HG02798 (cell line): ENCODE results near the gene DHX30.
"Not testable (repeated sequence)": the region's sequence is repeated elsewhere in the genome, so short reads cannot be mapped to it uniquely, and the experiment has no call there.

Experiments
- ATAC-seq: cut with Tn5 transposase; IDR thresholded peaks from one replicate; pipeline ENCODE4 v1.9.1; 2021; ENCODE audit warnings: mild to moderate bottlenecking; ENCODE audit not compliant: unreplicated experiment, poor library complexity

DHX30 gene

DNA sequence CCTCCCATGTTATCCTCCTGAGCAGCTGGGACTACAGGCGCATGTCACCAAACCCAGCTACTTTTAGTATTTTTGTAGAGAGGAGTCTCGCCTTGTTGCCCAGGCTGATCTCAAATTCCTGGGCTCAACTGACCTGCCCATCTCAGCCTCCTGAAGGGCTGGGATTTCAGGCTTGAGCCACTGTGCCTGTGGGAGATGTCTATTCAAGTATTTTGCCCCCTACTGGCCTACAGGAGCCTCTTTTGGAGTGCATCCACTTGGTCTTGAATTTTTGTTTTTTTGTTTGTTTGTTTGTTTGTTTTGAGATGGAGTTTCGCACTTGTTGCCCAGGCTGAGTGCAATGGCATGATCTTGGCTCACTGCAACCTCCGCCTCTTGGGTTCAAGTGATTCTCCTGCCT lies 3.2 kb upstream of the DHX30 start:
- ATAC-seq = no peak

DNA sequence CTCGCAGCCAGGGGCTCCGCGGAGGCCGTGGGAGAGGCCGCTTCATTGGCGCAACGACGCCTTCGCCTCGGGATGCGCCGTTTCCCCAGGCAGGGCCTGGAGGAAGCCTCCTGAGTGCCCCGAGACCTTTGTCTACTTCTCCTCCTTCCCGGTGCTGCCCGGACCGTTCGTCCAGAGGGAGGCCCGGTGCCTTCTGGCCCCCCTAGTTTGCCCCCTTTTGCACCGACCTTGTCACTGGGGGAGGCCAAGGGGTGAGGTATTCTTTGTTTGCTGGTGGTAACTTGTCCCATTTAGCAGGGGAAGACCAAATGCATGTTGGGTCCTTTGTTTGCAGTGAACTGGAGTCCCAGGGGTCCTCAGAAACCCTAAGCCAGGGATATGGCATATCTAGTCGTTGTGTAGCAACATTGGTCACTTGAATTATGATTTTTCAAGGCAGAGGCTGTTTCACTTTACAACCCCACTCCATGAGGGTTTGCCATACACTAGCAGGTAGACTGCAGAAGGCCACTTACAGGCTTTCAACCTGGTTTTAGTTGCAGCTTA lies 615 bp downstream of the DHX30 start:
- ATAC-seq = no peak

DNA sequence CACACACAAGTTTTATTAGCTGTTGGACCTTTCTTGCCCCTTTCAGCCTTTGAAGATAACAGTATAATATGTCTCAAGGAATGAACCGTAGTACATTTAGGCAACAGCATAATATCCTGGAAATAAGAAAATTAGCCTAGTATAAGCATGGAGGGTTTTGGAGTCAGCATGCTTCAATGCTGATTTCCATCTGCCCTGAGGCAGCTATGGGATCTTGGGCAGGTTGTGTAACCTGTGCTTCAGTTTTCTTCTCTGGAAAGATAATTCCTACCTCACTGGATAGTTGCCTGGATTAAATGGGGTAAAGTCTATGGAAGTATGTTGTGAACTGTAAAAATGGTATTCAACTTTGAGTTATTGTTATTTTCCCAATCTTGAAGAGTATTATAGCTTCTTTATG lies 1.6 kb downstream of the DHX30 start:
- no peak for ATAC-seq

DNA sequence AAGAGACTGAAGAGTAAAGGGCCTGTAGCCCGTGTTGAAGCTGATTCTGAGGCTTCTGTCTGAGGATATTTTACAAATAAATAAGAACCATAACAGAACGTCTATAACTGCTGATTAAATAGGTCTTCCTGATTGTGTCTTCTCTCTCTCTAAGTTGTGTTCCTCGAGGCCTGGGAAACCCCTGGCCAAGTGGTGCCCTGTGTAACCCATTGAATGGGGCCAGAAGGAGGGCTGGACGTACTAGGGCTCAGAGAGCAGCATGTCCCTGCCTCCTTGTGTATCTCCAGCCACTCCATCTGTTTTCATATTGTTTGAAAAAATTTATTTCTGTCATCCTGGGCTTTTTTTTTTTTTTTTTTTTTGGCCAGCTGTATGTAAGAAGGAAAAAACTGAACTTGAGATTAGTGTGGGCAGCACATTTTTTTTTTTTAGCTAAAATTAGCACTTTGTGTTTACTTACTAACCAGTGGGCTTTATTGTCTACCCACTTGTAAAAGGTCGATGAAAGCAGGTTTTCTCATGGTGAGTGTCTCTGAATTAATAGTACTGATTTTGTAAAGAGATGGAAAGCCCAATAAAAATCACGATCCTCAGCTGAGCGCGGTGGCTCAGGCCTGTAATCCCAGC lies 10.7 kb downstream of the DHX30 start:
- ATAC-seq = no peak

DNA sequence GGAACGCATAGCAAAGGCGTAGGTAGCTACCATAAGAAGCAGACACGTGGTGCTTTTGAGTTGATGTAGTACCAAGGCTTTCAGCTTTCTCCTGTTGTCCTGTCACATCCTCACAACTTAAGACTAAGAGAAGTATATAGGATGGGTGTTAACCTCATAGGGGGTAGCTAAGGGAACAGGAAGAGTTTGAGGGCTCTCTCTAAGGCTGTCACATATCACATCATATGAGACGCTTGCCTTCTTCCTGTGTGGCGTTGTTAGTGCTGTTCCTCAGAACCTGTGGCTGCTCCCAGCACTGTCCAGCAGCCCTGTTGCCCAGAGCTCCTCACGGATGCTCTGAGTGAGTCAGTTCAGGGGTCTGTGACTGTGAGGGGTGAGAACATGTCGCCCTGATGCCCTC lies 14.7 kb downstream of the DHX30 start:
- ATAC-seq = no peak

DNA sequence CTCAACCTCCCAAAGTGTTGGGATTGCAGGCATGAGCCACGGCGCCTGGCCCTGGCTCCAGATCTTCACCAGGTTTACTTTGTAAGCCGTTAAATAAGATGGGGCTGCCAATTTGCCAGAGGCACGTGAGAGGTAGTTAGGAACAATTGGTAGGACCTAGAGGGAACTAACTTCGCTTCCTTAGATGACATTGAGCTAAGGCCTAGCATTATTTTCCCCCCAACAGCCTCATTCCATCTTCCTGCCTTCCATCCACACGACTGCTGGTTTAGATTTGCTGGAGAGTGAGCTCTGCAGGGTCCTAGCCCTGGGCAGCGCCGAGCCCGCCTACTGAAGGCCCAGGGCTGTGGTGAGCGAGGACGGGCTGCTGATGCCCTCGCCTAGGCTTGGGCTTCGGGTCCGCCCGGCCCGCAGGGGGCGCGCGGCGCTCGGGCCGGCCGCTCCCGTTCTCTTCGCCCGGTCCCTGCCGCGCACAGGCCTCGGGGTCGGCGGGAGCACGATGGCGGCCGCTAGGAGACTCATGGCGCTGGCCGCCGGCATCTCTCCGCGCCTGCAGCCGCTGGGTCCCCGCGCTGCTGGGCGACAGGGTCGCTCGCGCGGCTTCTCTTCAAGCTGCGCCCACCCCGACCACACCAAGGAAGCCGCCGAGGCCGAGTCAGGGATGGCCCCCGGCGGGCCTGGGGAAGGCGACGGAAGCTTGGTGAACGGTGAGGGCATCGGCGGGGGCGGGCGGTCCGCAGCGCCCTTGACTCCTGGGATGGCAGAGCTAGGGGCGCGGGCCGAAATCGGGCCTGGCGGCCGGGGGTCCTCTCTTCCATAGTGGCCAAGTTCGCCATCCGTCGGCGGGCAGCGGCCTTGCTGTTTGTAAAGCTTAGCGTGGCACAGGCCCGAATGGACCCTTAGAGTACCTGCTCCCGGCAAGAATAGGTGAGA lies 21.9 kb downstream of the DHX30 start:
- peak; percentile 97 for ATAC-seq

DNA sequence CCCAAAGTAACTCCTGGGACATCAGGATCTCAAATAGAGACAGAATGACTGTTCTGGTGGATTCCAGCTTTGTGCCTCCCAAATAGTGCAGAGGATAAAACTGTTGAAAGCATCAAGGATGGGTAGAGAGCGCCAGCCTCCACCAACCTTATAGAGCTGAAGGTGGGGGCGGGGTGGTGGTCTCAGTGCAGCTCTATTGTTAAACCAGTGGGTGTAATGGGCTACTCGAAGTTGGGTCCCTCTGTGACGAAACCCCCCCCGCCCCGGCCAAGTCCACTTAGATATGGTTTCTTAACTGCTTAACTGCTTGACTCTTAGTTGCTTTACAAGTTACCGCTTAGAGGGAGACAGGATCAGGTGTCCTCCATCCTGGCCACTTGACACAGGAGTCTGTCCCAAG lies 22.7 kb downstream of the DHX30 start:
- ATAC-seq = no peak

DNA sequence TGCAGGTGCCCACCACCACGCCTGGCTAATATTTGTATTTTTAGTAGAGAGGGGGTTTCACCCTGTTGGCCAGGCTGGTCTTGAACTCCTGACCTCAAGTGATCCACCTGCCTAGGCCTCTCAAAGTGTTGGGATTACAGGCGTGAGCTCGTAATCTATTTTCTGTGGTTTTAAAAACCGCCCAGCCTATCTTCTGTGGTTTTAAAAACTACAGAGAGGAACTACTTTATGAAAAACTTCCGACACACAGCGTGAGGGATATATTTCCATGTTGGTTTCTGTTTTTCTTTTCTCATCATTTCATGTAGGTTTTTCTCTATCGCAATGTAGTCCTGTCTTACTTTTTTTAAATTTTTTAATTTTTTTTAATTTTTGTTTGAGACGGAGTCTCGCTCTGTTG lies 26.5 kb downstream of the DHX30 start:
- not testable (repeated sequence) for ATAC-seq

DNA sequence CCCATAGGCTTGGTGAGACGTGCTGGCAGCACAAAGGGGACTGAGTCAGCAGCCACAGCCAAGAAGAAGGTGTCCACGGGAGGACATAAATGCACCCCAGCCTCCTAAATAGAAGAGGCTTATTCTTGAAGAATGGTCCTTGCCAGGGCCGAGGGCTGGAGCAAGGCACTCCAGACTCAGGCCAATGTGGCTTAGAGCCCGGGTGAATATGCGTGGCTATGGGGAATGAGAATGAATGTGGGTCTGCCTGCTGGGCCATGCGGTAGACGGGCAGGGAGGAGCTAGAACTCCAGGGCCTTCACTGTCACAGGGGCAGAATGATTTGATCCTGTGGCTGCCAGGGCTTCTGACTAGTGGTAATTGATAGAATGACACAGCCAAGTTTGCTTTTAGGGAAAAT lies 34.0 kb downstream of the DHX30 start:
- ATAC-seq = no peak

DNA sequence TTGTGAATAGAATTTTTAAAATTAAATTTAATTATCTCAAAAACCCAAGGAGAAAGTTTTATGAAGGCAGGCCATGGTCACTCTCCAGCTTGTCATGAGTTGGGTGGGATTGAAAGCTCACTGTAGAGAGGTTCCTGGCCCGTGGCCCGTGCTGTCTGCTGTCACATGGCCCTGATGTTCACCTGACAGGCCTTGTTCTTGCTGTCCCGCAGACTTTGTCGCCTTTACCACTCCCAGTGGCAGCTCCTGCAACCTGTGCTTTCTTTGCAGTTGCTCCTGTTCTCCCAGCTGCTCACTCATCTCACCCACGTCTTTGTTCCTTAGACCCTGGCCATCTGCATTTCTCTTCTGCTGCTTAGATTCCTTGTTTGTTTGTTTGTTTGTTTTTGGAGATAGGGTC lies 35.6 kb downstream of the DHX30 start:
- no peak for ATAC-seq

DNA sequence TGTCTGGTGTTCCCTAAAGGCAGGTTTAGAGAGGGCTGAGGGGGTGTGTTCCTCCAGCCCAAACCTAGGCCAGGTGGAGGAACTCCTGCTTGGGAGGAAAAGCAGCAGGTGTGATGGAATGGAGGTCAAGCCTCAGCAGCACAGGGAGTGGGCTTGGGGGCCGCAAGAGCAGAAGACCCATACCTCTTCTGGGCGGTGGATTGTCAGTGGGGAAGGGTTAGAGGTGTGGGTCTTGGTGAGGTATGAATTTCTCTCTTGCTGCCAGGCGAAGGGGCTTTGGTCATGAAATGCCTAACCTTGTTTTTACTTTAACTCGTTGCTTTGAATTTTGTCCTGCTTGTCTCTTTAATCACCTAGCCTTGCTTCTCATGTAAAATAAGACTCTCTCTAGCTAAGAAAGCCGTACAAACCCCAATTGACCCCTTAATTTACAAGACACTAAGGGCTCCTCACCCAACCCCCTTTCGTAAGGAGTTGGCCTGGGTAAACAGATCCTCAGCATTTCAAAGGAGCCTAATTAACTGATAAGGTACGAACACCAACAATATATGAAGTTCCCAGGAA lies 38.9 kb downstream of the DHX30 start:
- ATAC-seq = no peak

DNA sequence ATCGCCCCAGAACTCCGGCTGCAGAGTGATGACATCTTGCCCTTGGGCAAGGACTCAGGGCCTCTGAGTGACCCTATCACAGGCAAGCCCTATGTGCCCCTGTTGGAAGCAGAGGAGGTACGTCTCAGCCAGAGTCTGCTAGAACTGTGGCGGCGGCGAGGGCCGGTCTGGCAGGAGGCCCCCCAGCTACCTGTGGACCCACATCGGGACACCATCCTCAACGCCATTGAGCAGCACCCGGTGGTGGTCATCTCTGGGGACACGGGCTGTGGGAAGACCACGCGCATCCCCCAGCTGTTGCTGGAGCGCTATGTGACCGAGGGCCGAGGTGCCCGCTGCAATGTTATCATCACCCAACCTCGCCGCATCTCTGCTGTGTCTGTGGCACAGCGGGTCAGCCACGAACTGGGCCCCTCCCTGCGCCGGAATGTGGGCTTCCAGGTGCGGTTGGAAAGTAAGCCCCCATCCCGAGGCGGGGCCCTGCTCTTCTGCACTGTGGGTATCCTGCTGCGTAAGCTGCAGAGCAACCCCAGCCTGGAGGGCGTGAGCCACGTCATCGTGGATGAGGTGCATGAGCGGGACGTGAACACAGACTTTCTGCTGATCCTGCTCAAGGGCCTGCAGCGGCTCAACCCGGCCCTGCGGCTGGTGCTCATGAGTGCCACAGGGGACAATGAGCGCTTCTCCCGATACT lies 43.4 kb downstream of the DHX30 start:
- ATAC-seq = no peak

DNA sequence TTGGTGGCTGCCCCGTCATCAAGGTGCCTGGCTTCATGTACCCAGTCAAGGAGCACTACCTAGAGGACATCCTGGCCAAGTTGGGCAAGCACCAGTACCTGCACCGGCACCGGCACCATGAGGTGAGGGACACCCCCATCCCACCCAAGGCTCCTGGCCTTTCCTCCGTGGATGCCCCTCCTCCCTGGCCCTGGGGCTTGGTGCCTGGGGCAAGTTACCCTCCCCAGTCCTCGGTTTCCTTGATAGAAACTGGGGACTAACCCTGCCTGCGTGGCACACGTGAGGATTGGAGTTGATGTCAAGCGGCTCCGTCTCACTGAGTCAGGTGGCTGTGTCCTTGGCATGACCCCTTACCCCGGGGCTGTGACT lies 43.9 kb downstream of the DHX30 start:
- no peak for ATAC-seq

DNA sequence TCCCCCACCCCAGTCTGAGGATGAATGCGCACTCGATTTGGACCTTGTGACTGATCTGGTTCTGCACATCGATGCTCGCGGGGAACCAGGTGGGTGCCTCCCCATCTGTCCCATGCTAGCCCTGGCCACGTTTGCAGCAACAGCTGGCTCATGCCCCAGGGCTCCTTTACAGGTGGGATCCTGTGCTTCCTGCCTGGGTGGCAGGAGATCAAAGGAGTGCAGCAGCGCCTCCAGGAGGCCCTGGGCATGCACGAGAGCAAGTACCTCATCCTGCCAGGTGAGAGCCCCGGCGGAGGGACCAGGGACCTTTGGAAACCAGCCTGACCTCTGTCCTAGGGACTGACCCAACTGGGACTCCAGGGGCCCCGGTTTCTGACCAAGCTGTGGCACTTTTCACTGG lies 44.3 kb downstream of the DHX30 start:
- no peak for ATAC-seq

DNA sequence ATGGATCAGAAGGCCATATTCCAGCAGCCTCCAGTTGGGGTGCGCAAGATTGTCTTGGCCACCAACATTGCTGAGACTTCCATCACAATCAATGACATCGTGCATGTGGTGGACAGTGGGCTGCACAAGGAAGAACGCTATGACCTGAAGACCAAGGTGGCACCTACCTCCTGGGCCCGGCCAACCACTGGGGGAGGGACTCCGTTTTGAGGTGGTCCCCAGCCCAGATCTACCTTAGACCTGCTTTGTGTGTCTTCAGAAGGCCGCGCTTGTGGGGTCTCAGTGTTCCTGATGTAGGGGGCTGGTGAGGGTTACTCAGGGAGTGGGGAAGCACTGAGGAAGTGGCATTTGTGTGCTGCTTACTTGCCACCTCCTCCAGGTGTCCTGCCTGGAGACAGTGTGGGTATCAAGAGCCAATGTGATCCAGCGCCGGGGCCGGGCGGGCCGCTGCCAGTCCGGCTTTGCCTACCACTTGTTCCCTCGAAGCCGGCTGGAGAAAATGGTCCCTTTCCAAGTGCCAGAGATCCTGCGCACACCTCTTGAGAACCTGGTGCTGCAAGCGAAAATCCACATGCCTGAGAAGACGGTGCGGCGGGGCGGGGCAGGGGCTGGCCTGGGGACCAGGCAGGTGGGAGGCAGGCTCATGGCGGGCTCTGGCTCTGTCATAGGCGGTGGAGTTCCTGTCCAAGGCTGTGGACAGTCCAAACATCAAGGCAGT lies 45.0 kb downstream of the DHX30 start:
- no peak for ATAC-seq

DNA sequence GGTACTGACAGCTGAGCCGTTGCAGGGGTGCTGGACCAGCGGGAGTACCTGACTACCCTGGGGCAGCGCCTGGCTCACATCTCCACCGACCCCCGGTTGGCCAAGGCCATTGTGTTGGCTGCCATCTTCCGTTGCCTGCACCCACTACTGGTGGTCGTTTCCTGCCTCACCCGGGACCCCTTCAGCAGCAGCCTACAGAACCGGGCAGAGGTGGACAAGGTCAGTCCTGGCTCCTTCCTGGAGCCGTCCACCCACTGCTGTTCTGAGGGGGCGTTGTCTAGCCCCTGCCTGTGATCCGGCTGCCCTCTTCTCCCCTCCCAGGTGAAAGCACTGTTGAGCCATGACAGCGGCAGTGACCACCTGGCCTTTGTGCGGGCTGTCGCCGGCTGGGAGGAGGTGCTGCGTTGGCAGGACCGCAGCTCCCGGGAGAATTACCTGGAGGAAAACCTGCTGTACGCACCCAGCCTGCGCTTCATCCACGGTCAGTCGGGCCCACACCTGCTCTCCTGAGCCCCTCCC lies 45.7 kb downstream of the DHX30 start:
- no peak for ATAC-seq

DNA sequence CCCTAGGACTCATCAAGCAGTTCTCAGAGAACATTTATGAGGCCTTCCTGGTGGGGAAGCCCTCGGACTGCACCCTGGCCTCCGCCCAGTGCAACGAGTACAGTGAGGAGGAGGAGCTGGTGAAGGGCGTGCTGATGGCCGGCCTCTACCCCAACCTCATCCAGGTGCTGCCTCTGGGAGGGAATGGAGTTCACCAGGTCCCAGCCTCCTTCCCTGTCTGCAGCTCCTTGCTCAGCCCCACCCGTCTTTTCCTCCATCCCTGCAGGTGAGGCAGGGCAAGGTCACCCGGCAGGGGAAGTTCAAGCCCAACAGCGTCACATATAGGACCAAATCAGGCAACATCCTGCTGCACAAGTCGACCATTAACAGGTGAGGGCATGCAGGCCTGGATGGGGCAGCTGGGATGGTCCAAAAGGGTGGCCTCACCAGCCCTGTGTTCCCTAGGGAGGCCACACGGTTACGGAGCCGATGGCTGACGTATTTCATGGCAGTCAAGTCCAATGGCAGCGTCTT lies 46.3 kb downstream of the DHX30 start:
- ATAC-seq = no peak

DNA sequence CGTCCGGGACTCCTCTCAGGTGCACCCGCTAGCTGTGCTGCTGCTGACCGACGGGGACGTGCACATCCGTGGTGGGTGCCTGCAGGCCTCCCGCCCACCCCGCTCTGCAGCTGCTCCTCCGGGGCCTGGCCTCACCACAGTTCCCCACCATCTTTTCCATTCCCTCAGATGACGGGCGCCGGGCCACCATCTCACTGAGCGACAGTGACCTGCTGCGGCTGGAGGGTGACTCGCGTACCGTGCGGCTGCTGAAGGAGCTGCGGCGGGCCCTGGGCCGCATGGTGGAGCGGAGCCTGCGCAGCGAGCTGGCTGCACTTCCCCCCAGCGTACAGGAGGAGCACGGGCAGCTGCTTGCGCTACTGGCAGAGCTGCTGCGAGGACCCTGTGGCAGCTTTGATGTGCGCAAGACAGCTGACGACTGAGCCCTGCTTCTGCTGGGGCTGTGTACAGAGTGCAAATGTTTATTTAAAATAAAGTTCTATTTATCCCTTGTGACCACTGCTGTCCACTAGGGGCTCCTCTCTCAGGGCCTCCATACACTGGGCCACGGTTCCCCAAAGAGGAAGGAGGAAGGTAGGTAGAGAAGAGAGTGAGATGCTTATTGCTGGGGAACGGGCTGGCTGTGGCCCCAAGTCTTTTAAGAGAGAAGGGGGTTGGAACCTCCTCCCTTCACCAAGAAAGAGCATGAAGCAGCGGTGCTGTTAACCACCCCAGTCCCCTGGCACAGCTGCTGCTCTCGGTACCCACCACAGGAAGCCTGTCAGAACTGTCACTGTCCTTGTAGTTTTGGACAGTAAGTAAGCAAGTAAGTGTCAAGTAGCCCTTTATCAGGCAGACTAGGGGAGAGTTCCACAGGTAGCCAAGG lies 47.0 kb downstream of the DHX30 start:
- no peak for ATAC-seq
